Vagina (tissue), 2 donors: Measurements from ENCODE around the gene ZNF638. TPM values are rescaled to one million over a fixed set of nuclear protein-coding genes. Genes with fewer than 3 reads are reported as not detected.

Experiments
- DNase-seq, 2 donors: peaks; one replicate each; pipeline ENCODE4 v3.0.0-alpha.2; 2017; ENCODE audit errors: extremely low spot score in 2 of 2
- H3K27ac ChIP-seq: fragments of 200-600 bp; sonication (generic); one replicate; pipeline ENCODE4 v1.5.1; 2019
- H3K27me3 ChIP-seq: fragments of 200-600 bp; sonication (generic); one replicate; pipeline ENCODE4 v1.5.1; 2019
- H3K36me3 ChIP-seq, 2 donors: fragments of 200-600 bp; sonication (generic); one replicate each; pipeline ENCODE4 v1.5.1; 2017 to 2019
- H3K4me1 ChIP-seq: fragments of 200-600 bp; sonication (generic); one replicate; pipeline ENCODE4 v1.5.1; 2019
- H3K4me3 ChIP-seq, 2 donors: fragments of 200-600 bp; sonication (generic); 1 replicate in 1 of 2; 2 replicates in 1 of 2; pipeline ENCODE4 v1.5.1; 2016 to 2019
- H3K9me3 ChIP-seq: fragments of 200-600 bp; sonication (generic); one replicate; pipeline ENCODE4 v1.5.1; 2019
- CTCF ChIP-seq, 3 experiments: fragments of 450-650 bp in 2 of 3; fragments of 200-600 bp in 1 of 3; sonication (generic) in 1 of 3; IDR thresholded peaks; one replicate each; pipeline ENCODE4 v1.5.1; 2017 to 2019; ENCODE audit warnings: antibody characterized with exemption in 3 of 3, mild to moderate bottlenecking in 2 of 3, moderate library complexity in 2 of 3
- POLR2A ChIP-seq, 2 donors: fragments of 450-650 bp; IDR thresholded peaks; one replicate each; pipeline ENCODE4 v1.6.1; 2017; ENCODE audit warnings: antibody characterized with exemption in 2 of 2, mild to moderate bottlenecking in 2 of 2, moderate library complexity in 2 of 2
- POLR2AphosphoS5 ChIP-seq, 2 donors: sonication (generic); formaldehyde crosslinking; IDR thresholded peaks; one replicate each; pipeline ENCODE4 v1.9.0; 2017; ENCODE audit warnings: antibody characterized with exemption in 2 of 2, mild to moderate bottlenecking in 2 of 2, low read depth in 1 of 2; ENCODE audit not compliant: insufficient read depth in 1 of 2
- intact Hi-C: fragments of 100-400 bp; cut with DNase I; formaldehyde crosslinking; loops from one replicate; pipeline ENCODE4 v1.15.1; 2023
- total RNA-seq: library from RNA; depleted of rRNA; stranded (reverse); fragments of >200 nt; gene quantifications from one replicate; pipeline ENCODE4 v1.2.3, GENCODE V29; 2016

Gene ZNF638
- total RNA-seq, 1 donor from 2014 or later = 139 TPM

GRCh38 chr2:71473346-71474031, 141.9 kb downstream of the ZNF638 start:
- no peaks in the 10 kb centered on the region for H3K36me3 ChIP-seq
- TF ChIP-seq POLR2AphosphoS5 (IDR thresholded peaks at IDR 0.05; ENCODE audit: insufficient read depth in 1 of 2, low read depth in 1 of 2) (no peak), CTCF (IDR thresholded peaks at IDR 0.05) (no peak), POLR2A (IDR thresholded peaks at IDR 0.05) (no peak)
- no peaks in the 10 kb centered on the region for H3K4me1 ChIP-seq
- no peak overlapping the region for H3K4me3 ChIP-seq
- DNase-seq = no peak
- intact Hi-C loops = no loop called here
- no peaks in the 10 kb centered on the region for H3K27me3 ChIP-seq
- H3K27ac ChIP-seq = no peak overlapping the region
- H3K9me3 ChIP-seq = no peaks in the 10 kb centered on the region

- DNase-seq = no peak
- H3K36me3 ChIP-seq = no peaks in the 10 kb centered on the region
- H3K27me3 ChIP-seq = no peaks in the 10 kb centered on the region
- H3K4me3 ChIP-seq = no peak overlapping the region
- TF ChIP-seq POLR2AphosphoS5 (IDR thresholded peaks at IDR 0.05; ENCODE audit: insufficient read depth in 1 of 2, low read depth in 1 of 2) (no peak), CTCF (IDR thresholded peaks at IDR 0.05) (no peak), POLR2A (IDR thresholded peaks at IDR 0.05) (no peak)
- no peaks in the 10 kb centered on the region for H3K9me3 ChIP-seq
- no peak overlapping the region for H3K27ac ChIP-seq
- intact Hi-C loops = no loop called here
- H3K4me1 ChIP-seq = no peaks in the 10 kb centered on the region
Observed at GRCh38 chr2:71474116-71474743, 142.6 kb downstream of the ZNF638 start.

- Histone ChIP-seq H3K9me3 (no peaks in the 10 kb centered on the region), H3K27ac (no peak overlapping the region), H3K27me3 (no peaks in the 10 kb centered on the region), H3K4me1 (no peaks in the 10 kb centered on the region), H3K36me3 (no peaks in the 10 kb centered on the region), H3K4me3 (no peak overlapping the region)
- no peak for DNase-seq
- intact Hi-C loops = no loop called here
- TF ChIP-seq CTCF (IDR thresholded peaks at IDR 0.05) = no peak
- TF ChIP-seq POLR2A (IDR thresholded peaks at IDR 0.05) = no peak
- no peak for TF ChIP-seq POLR2AphosphoS5 (IDR thresholded peaks at IDR 0.05; ENCODE audit: insufficient read depth in 1 of 2, low read depth in 1 of 2)
Observed at GRCh38 chr2:71474744-71475397, 143.3 kb downstream of the ZNF638 start.

- TF ChIP-seq CTCF (IDR thresholded peaks at IDR 0.05) (no peak), POLR2AphosphoS5 (IDR thresholded peaks at IDR 0.05; ENCODE audit: insufficient read depth in 1 of 2, low read depth in 1 of 2) (no peak), POLR2A (IDR thresholded peaks at IDR 0.05) (no peak)
- H3K36me3 ChIP-seq = no peaks in the 10 kb centered on the region
- no peaks in the 10 kb centered on the region for H3K27me3 ChIP-seq
- no peak overlapping the region for H3K4me3 ChIP-seq
- intact Hi-C loops = no loop called here
- H3K27ac ChIP-seq = no peak overlapping the region
- no peaks in the 10 kb centered on the region for H3K4me1 ChIP-seq
- no peaks in the 10 kb centered on the region for H3K9me3 ChIP-seq
- no peak for DNase-seq
Observed at GRCh38 chr2:71476495-71476894, 144.9 kb downstream of the ZNF638 start.
